Sigmoid colon (tissue), 4 donors: Measurements from ENCODE around the gene NAB2.

ENCODE experiments used
- POLR2AphosphoS5 ChIP-seq, 4 donors: sonication (generic); formaldehyde crosslinking; IDR thresholded peaks; one replicate each; pipeline ENCODE4 v1.6.1; 2017; ENCODE audit warnings: antibody characterized with exemption in 4 of 4
- TF ChIP-seq, protein P1 (sequence below), 4 experiments: fragments of 450-650 bp in 3 of 4; fragments of 200-600 bp in 1 of 4; IDR thresholded peaks; one replicate each; pipeline ENCODE4 v1.5.1; 2016 to 2019; ENCODE audit warnings: antibody characterized with exemption in 4 of 4, mild to moderate bottlenecking in 3 of 4, moderate library complexity in 2 of 4

DNA sequence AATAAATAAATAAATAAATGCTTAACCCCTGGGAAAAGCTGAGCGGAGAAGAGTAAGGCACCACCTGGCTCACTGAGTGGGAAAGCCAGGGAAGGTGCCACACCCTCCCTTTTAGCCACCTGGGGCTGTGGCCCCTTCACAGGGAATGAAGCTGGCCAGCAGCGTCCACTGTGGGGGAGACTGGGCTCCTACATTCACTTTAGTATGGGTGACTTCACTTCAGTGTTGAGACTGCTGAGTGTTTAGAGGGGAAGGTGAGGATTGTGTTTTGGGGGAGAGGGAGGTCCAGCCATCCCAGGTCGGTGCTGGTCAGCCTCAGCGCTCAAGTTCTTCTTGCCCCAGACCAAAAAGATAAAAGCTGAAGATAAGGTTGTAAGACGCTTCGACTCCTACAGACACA is 1.6 kb downstream of the NAB2 start:
- TF ChIP-seq, protein P1, sequence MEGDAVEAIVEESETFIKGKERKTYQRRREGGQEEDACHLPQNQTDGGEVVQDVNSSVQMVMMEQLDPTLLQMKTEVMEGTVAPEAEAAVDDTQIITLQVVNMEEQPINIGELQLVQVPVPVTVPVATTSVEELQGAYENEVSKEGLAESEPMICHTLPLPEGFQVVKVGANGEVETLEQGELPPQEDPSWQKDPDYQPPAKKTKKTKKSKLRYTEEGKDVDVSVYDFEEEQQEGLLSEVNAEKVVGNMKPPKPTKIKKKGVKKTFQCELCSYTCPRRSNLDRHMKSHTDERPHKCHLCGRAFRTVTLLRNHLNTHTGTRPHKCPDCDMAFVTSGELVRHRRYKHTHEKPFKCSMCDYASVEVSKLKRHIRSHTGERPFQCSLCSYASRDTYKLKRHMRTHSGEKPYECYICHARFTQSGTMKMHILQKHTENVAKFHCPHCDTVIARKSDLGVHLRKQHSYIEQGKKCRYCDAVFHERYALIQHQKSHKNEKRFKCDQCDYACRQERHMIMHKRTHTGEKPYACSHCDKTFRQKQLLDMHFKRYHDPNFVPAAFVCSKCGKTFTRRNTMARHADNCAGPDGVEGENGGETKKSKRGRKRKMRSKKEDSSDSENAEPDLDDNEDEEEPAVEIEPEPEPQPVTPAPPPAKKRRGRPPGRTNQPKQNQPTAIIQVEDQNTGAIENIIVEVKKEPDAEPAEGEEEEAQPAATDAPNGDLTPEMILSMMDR (IDR thresholded peaks at IDR 0.05): no peak
- no peak for TF ChIP-seq POLR2AphosphoS5 (IDR thresholded peaks at IDR 0.05)
